SK-N-MC (cell line): ENCODE data around the gene ST6GAL1.

ENCODE experiments used
- DNase-seq: peaks from one replicate; pipeline ENCODE4 v3.0.0-alpha.2; 2011; ENCODE audit warnings: low read depth, low spot score
- H3K27ac ChIP-seq: fragments of 200-600 bp; sonication (generic); 2 replicates; pipeline ENCODE4 v1.5.1; 2016; ENCODE audit warnings: mixed run types
- H3K36me3 ChIP-seq: fragments of 200-600 bp; sonication (generic); 2 replicates; pipeline ENCODE4 v1.6.1; 2017; ENCODE audit warnings: antibody characterized with exemption, low read length, mixed read lengths; ENCODE audit not compliant: insufficient read depth
- H3K4me3 ChIP-seq: fragments of 200-600 bp; sonication (generic); 2 replicates; pipeline ENCODE4 v1.5.1; 2016
- H3K9ac ChIP-seq: fragments of 200-600 bp; sonication (generic); 2 replicates; pipeline ENCODE4 v1.8.0; 2017; ENCODE audit warnings: mixed run types, mixed read lengths; ENCODE audit not compliant: insufficient read length
- H3K9me3 ChIP-seq: fragments of 200-600 bp; sonication (generic); 2 replicates; pipeline ENCODE4 v1.6.1; 2017; ENCODE audit warnings: low read depth, mild to moderate bottlenecking, antibody characterized with exemption, low read length, moderate library complexity, mixed read lengths
- EZH2 ChIP-seq: fragments of 200-600 bp; sonication (generic); IDR thresholded peaks from one replicate; pipeline ENCODE4 v1.6.1; 2017; ENCODE audit warnings: antibody characterized with exemption
- FOXP2 ChIP-seq: optimal IDR thresholded peaks from 2 replicates; pipeline ENCODE3; 2011; ENCODE audit warnings: mild to moderate bottlenecking, moderate library complexity; ENCODE audit not compliant: insufficient read depth; ENCODE audit errors: extremely low read length, control extremely low read depth
- POLR2AphosphoS5 ChIP-seq: IDR thresholded peaks from 2 replicates; pipeline ENCODE4 v1.6.1; 2012; ENCODE audit warnings: mild to moderate bottlenecking, low read depth, low read length, borderline replicate concordance

The ST6GAL1 gene

DNA sequence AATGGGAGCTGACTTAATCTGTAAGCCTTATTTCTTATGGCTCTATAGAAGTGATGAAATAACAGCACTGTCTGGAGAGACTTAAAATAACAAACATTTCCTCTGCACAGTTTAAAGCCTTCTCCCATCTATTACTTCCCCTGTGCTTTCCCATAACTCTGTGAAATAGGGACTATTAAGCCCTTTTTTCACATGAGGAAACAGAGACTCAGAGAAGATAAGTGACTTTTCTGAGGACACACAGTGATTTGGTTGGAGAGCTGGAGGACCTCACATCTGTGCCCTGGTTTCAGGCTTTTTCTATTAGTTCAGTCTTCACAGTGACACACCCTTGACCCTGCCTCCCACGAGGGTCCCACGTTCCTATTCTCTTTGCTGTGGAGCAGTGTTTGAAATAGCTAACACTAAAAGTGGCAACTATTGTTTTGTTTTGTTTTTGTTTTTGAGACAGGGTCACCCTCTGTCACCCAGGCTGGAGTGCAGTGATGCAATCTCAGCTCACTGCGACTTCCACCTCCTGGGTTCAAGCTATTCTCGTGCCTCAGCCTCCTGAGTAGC lies 82.9 kb downstream of the ST6GAL1 start:
- H3K4me3 ChIP-seq: no peak overlapping the region
- no peaks in the 10 kb centered on the region for H3K9me3 ChIP-seq
- TF ChIP-seq POLR2AphosphoS5 (no peak), EZH2 (no peak), FOXP2 (no peak)
- no peak overlapping the region for H3K9ac ChIP-seq
- DNase-seq: no peak
- no peaks in the 10 kb centered on the region for H3K36me3 ChIP-seq
- no peak overlapping the region for H3K27ac ChIP-seq

DNA sequence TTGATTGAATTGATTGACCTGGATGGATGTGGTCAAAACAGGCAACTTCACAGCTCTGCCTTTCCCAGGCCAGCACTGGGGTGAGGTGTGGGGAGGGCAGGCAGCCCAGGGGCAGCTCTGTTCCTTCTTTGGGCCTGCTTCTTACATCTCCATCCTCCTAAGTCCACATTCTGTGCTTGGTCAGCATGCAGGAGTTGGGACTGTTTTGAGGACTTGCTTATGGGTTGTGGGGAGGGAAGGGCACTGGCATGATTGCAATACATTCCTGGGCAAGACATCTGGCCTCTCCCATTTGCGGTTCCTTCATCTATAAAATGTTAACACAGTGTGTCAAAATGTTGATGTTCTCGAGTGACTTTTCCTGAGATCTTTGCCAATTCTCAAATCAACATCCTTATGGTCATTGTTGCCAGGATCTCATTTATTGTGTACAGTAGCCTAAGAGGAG lies 84.1 kb downstream of the ST6GAL1 start:
- no peak for DNase-seq
- Histone ChIP-seq H3K9me3 (no peaks in the 10 kb centered on the region), H3K9ac (no peak overlapping the region), H3K4me3 (no peak overlapping the region), H3K36me3 (no peaks in the 10 kb centered on the region), H3K27ac (no peak overlapping the region)
- no peak for TF ChIP-seq FOXP2
- TF ChIP-seq POLR2AphosphoS5: no peak
- no peak for TF ChIP-seq EZH2

GRCh38 chr3:187015903-187016638 lies 85.7 kb downstream of the ST6GAL1 start:
- no peaks in the 10 kb centered on the region for H3K9me3 ChIP-seq

DNA sequence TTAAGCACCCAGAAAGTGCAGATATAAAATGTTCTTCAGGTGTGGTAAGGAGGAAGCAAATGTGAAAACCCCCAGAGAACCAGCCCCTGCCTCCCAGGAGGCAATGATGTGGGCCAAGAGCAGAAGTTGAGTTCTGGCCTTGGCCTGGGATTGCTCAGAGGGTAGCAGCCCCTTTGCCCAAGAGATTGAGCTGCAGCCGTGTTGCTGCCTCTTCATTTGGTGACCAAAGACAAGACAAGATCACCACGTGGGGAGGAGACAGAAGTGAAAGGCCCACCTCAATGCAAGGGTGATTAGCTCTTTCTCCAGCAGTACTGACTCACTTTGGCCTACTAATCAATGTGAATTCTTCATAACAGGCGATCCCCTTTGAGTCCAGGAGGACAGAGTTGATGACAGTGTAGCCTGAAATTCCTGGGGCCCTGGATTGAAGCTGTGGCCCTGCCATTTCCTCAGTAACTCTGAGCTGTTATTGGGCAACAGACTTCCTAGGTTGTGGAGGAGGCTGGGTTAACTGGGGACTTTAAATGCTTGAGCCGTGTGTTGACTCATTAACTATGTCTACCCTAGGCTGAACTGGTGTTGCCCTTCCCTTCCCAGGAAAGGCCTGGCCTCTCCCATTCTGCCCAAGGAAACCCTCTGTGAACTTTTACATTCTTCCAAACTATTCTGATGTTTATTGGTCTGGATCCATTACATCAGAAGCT lies 86.5 kb downstream of the ST6GAL1 start:
- Histone ChIP-seq H3K9ac (no peak overlapping the region), H3K9me3 (no peaks in the 10 kb centered on the region), H3K4me3 (no peak overlapping the region), H3K36me3 (no peaks in the 10 kb centered on the region), H3K27ac (no peak overlapping the region)
- TF ChIP-seq FOXP2 (no peak), POLR2AphosphoS5 (no peak), EZH2 (no peak)
- no peak for DNase-seq

More at GRCh38 chr3:187015903-187016638, 85.7 kb downstream of the ST6GAL1 start:
- H3K9ac ChIP-seq: no peak overlapping the region
- TF ChIP-seq FOXP2: no peak
- TF ChIP-seq POLR2AphosphoS5: no peak
- no peak for TF ChIP-seq EZH2
- no peak for DNase-seq
- no peak overlapping the region for H3K4me3 ChIP-seq
- H3K27ac ChIP-seq: no peak overlapping the region
- no peaks in the 10 kb centered on the region for H3K36me3 ChIP-seq

DNA sequence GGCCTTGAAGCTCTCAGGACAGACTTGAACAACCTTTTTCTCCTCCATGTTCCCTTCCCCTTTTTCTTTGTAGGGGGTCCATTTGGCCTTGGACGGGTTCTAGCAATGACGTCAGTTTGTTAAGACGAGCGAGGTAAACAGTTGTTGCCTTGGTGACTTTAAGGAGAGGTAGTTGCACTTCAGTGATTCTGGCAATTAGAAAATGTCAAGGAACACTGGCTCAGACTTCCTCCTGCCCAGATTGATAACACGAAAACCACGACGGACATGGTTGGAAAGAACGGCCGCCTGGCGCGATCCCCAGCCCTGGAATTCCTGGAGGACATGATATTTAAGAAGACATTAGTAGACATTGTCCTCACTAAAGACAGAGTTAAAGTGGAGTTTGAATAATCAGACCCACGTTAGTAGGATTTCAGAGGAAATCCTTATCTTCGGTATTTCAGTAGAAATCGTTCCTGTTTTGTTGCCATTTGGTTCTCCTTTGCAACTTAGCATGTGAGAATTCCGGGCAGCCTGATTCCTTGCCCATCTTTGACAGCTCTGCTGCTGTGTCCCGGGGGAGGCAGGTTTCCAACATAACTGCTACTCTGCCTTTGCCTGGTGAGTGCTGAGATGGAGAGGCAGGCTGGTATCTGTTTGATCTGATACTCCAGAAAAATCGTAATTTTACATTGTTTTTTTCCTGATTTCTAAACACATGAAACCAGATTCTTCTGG lies 87.3 kb downstream of the ST6GAL1 start:
- Histone ChIP-seq H3K36me3 (no peaks in the 10 kb centered on the region), H3K4me3 (no peak overlapping the region), H3K9me3 (no peaks in the 10 kb centered on the region), H3K9ac (no peak overlapping the region), H3K27ac (no peak overlapping the region)
- TF ChIP-seq EZH2 (no peak), FOXP2 (no peak), POLR2AphosphoS5 (no peak)
- DNase-seq: no peak

GRCh38 chr3:187019542-187020072 lies 89.3 kb downstream of the ST6GAL1 start:
- no peak overlapping the region for H3K4me3 ChIP-seq
- no peak overlapping the region for H3K27ac ChIP-seq
- no peak overlapping the region for H3K9ac ChIP-seq
- 0 out of 2 replicates have a peak, but pooled peaks cover 3% of the 10 kb centered on the region for H3K36me3 ChIP-seq
- no peak for DNase-seq
- H3K9me3 ChIP-seq: no peaks in the 10 kb centered on the region
- no peak for TF ChIP-seq EZH2
- no peak for TF ChIP-seq POLR2AphosphoS5
- TF ChIP-seq FOXP2: no peak

DNA sequence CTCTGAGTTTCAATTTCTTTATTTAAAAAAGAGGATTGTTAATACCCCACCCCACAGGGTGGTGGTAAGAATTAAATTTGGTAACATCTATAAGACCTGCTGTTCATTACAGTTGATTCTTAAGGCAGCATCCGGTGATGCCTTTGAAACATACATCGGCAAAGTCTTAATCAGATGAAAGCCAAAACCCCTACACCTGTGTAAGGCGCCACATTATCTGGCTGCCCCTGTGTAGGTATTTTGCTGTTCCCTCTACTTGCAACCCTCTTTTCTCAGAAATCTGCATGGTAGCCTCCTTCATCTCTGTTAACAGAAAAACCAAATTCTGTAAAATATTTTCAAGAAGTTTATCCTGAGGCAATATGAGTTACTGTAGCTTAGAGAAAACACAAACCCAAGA lies 90.0 kb downstream of the ST6GAL1 start:
- H3K9me3 ChIP-seq: no peaks in the 10 kb centered on the region
- no peak overlapping the region for H3K9ac ChIP-seq
- no peak overlapping the region for H3K4me3 ChIP-seq
- DNase-seq: no peak
- H3K27ac ChIP-seq: no peak overlapping the region
- H3K36me3 ChIP-seq: 0 out of 2 replicates have a peak, but pooled peaks cover 3% of the 10 kb centered on the region
- TF ChIP-seq EZH2 (no peak), FOXP2 (no peak), POLR2AphosphoS5 (no peak)
